BE2C (cell line): ENCODE data around the gene TEX19.

Experiments used
- DNase-seq: peaks from one replicate; pipeline ENCODE4 v3.0.0-alpha.2; 2020
- H3K27me3 ChIP-seq: fragments of 250-450 bp; sonication (Bioruptor Pico); 2 replicates; pipeline ENCODE4 v1.5.1; 2020; ENCODE audit warnings: mild to moderate bottlenecking
- H3K36me3 ChIP-seq: fragments of 250-450 bp; sonication (Bioruptor Pico); 2 replicates; pipeline ENCODE4 v1.5.1; 2020; ENCODE audit warnings: mild to moderate bottlenecking
- H3K4me1 ChIP-seq: fragments of 250-450 bp; sonication (Bioruptor Pico); 2 replicates; pipeline ENCODE4 v1.5.1; 2020
- H3K4me3 ChIP-seq: 2 replicates; pipeline ENCODE4 v1.5.1; 2011; ENCODE audit warnings: low read depth, low read length
- H3K9me3 ChIP-seq: fragments of 250-450 bp; sonication (Bioruptor Pico); 2 replicates; pipeline ENCODE4 v1.5.1; 2020
- CTCF ChIP-seq: IDR thresholded peaks from 2 replicates; pipeline ENCODE4 v1.5.1; 2012; ENCODE audit warnings: mild to moderate bottlenecking, low read depth, low read length

The TEX19 gene

GRCh38 chr17:82348866-82349265, 10.2 kb upstream of the TEX19 start:
- H3K4me1 ChIP-seq = peaks cover 6% of the 10 kb centered on the region
- no peaks in the 10 kb centered on the region for H3K27me3 ChIP-seq
- no peak overlapping the region for H3K4me3 ChIP-seq
- DNase-seq = no peak
- no peak for TF ChIP-seq CTCF
- H3K36me3 ChIP-seq = no peaks in the 10 kb centered on the region
- no peaks in the 10 kb centered on the region for H3K9me3 ChIP-seq

- Histone ChIP-seq H3K9me3 (no peaks in the 10 kb centered on the region), H3K36me3 (no peaks in the 10 kb centered on the region), H3K4me1 (peaks cover 6% of the 10 kb centered on the region), H3K27me3 (no peaks in the 10 kb centered on the region), H3K4me3 (no peak overlapping the region)
- DNase-seq = no peak
- no peak for TF ChIP-seq CTCF
Observed at GRCh38 chr17:82349287-82349701, 9.8 kb upstream of the TEX19 start.

GRCh38 chr17:82350182-82351030, 8.6 kb upstream of the TEX19 start:
- Histone ChIP-seq H3K27me3 (no peaks in the 10 kb centered on the region), H3K4me1 (peaks cover 6% of the 10 kb centered on the region), H3K36me3 (no peaks in the 10 kb centered on the region), H3K4me3 (no peak overlapping the region), H3K9me3 (no peaks in the 10 kb centered on the region)
- peak; percentile 28 for DNase-seq
- no peak for TF ChIP-seq CTCF

GRCh38 chr17:82351254-82351712, 7.8 kb upstream of the TEX19 start:
- H3K9me3 ChIP-seq = no peaks in the 10 kb centered on the region
- TF ChIP-seq CTCF = no peak
- H3K4me1 ChIP-seq = peaks cover 6% of the 10 kb centered on the region
- H3K27me3 ChIP-seq = no peaks in the 10 kb centered on the region
- no peak overlapping the region for H3K4me3 ChIP-seq
- no peak for DNase-seq
- no peaks in the 10 kb centered on the region for H3K36me3 ChIP-seq

- peak; percentile 97 for TF ChIP-seq CTCF
- no peaks in the 10 kb centered on the region for H3K27me3 ChIP-seq
- peaks cover 6% of the 10 kb centered on the region for H3K4me1 ChIP-seq
- peak; percentile 92 for DNase-seq
- no peaks in the 10 kb centered on the region for H3K9me3 ChIP-seq
- H3K36me3 ChIP-seq = no peaks in the 10 kb centered on the region
- no peak overlapping the region for H3K4me3 ChIP-seq
Observed at GRCh38 chr17:82351713-82352488, 7.1 kb upstream of the TEX19 start.
